PC-9 (cell line): ENCODE data around the gene TWNK. TPM values are rescaled to one million over a fixed set of nuclear protein-coding genes. Genes with fewer than 3 reads are reported as not detected.

Experiments used
- BruUV-seq: library from RNA; stranded (reverse); fragments of 400-500 nt; replicated peaks from 2 replicates; lab custom pipeline; 2021; lab: Mats Ljungman, UMichigan
- CTCF ChIA-PET: fragments of 300-600 bp; sonication (Branson Sonifier 250); formaldehyde crosslinking; loops from one replicate; lab custom pipeline; 2022; ENCODE audit warnings: antibody characterized with exemption; lab: Charles Lee
- POLR2A ChIA-PET: fragments of 300-600 bp; sonication (Branson Sonifier 250); formaldehyde crosslinking; loops from one replicate; lab custom pipeline; 2022; ENCODE audit warnings: antibody characterized with exemption; ENCODE audit not compliant: unreplicated experiment; lab: Charles Lee
- DNase-seq, 2 experiments: peaks; one replicate each; pipeline versions ENCODE4 v3.0.0 to v3.0.0-alpha.2; 2015 to 2022; ENCODE audit warnings: mixed read lengths in 1 of 2
- H2AFZ ChIP-seq: fragments of 200-600 bp; sonication (generic); 2 replicates; pipeline ENCODE4 v1.8.1; 2017; ENCODE audit warnings: antibody characterized with exemption
- H3F3A ChIP-seq: fragments of 200-600 bp; sonication (generic); 2 replicates; pipeline ENCODE4 v1.8.1; 2017; ENCODE audit warnings: antibody characterized with exemption, mild to moderate bottlenecking, low read depth; ENCODE audit not compliant: insufficient read depth
- H3K27ac ChIP-seq: fragments of 200-600 bp; sonication (generic); 2 replicates; pipeline ENCODE4 v1.6.1; 2016; ENCODE audit warnings: mixed run types
- H3K27me3 ChIP-seq: fragments of 200-600 bp; sonication (generic); 2 replicates; pipeline ENCODE4 v1.6.1; 2016; ENCODE audit warnings: low read depth, mixed run types; ENCODE audit not compliant: insufficient read depth
- H3K36me3 ChIP-seq: fragments of 200-600 bp; sonication (generic); 2 replicates; pipeline ENCODE4 v1.6.1; 2016; ENCODE audit warnings: low read depth, mixed run types
- H3K4me1 ChIP-seq: fragments of 200-600 bp; sonication (generic); replicated peaks from 2 replicates; pipeline ENCODE4 v1.6.1; 2016; ENCODE audit warnings: mixed run types; ENCODE audit not compliant: insufficient read depth
- H3K4me2 ChIP-seq: fragments of 200-600 bp; sonication (generic); 2 replicates; pipeline ENCODE4 v1.6.1; 2017; ENCODE audit warnings: mixed run types
- H3K4me3 ChIP-seq: fragments of 200-600 bp; sonication (generic); 2 replicates; pipeline ENCODE4 v1.6.1; 2016; ENCODE audit warnings: mixed run types
- H3K79me2 ChIP-seq: fragments of 200-600 bp; sonication (generic); 2 replicates; pipeline ENCODE4 v1.6.1; 2017; ENCODE audit warnings: low read depth, mixed run types
- H3K9me2 ChIP-seq: fragments of 200-600 bp; sonication (generic); 2 replicates; pipeline ENCODE4 v1.8.1; 2017; ENCODE audit warnings: mild to moderate bottlenecking; ENCODE audit not compliant: insufficient read depth
- H3K9me3 ChIP-seq: fragments of 200-600 bp; sonication (generic); 2 replicates; pipeline ENCODE4 v1.8.1; 2016; ENCODE audit warnings: low read depth; ENCODE audit not compliant: insufficient read depth
- H4K20me1 ChIP-seq: fragments of 200-600 bp; sonication (generic); 2 replicates; pipeline ENCODE4 v1.8.1; 2017; ENCODE audit not compliant: insufficient read depth
- EZH2 ChIP-seq: fragments of 200-600 bp; sonication (generic); IDR thresholded peaks from 2 replicates; pipeline ENCODE4 v1.8.0; 2017; ENCODE audit warnings: antibody characterized with exemption, low read depth
- intact Hi-C: fragments of 100-400 bp; cut with micrococcal nuclease; formaldehyde crosslinking; loops from one replicate; pipeline ENCODE4 v1.10.0; 2022; ENCODE audit not compliant: unreplicated experiment
- total RNA-seq: library from RNA; stranded (reverse); gene quantifications from 2 replicates; pipeline ENCODE4 v1.2.3, GENCODE V29; 2021
- TF ChIP-seq, protein P1 (sequence below): fragments of 200-600 bp; sonication (generic); conservative IDR thresholded peaks from 2 replicates; pipeline ENCODE4 v1.6.1; 2017; ENCODE audit warnings: mixed run types, antibody characterized with exemption, mild to moderate bottlenecking, moderate library complexity

Gene TWNK
- total RNA-seq, 1 experiment from 2014 or later = 7.9 TPM

DNA sequence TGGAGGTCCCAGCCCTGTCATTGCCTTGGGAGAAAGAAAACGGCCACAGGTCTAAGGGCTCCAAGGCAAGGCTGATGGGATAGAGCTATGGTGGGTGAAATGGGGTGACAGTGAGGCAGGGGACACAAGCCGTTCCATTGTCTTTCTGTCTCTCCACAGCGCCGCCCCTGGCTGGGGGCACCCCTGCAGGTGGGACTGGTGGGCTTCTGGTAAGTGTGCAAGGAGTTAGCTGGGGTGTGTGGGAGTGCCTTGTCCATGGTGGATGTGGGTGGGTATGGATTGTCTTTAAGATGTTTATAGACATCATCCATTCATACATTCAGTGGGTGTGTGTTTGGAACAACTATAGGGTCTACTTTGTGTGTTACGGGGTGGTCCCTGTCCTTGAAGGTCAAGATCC lies 51.1 kb downstream of the TWNK start:
- DNase-seq = no peak
- Histone ChIP-seq H3K4me3 (no peak overlapping the region), H3K36me3 (no peaks in the 10 kb centered on the region), H3K9me2 (no peaks in the 10 kb centered on the region), H2AFZ (no peak overlapping the region), H3K27me3 (no peaks in the 10 kb centered on the region), H3K4me2 (no peak overlapping the region), H3K27ac (no peak overlapping the region), H4K20me1 (no peaks in the 10 kb centered on the region), H3K4me1 (peaks cover 17% of the 10 kb centered on the region), H3F3A (peaks cover 6% of the 10 kb centered on the region), H3K79me2 (no peaks in the 10 kb centered on the region), H3K9me3 (no peaks in the 10 kb centered on the region)
- CTCF ChIA-PET = no interaction called here
- TF ChIP-seq, protein P1, sequence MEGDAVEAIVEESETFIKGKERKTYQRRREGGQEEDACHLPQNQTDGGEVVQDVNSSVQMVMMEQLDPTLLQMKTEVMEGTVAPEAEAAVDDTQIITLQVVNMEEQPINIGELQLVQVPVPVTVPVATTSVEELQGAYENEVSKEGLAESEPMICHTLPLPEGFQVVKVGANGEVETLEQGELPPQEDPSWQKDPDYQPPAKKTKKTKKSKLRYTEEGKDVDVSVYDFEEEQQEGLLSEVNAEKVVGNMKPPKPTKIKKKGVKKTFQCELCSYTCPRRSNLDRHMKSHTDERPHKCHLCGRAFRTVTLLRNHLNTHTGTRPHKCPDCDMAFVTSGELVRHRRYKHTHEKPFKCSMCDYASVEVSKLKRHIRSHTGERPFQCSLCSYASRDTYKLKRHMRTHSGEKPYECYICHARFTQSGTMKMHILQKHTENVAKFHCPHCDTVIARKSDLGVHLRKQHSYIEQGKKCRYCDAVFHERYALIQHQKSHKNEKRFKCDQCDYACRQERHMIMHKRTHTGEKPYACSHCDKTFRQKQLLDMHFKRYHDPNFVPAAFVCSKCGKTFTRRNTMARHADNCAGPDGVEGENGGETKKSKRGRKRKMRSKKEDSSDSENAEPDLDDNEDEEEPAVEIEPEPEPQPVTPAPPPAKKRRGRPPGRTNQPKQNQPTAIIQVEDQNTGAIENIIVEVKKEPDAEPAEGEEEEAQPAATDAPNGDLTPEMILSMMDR = no peak
- no peak for TF ChIP-seq EZH2
- intact Hi-C loops = no loop called here
- POLR2A ChIA-PET = no interaction called here
- BruUV-seq = no TSS peak

DNA sequence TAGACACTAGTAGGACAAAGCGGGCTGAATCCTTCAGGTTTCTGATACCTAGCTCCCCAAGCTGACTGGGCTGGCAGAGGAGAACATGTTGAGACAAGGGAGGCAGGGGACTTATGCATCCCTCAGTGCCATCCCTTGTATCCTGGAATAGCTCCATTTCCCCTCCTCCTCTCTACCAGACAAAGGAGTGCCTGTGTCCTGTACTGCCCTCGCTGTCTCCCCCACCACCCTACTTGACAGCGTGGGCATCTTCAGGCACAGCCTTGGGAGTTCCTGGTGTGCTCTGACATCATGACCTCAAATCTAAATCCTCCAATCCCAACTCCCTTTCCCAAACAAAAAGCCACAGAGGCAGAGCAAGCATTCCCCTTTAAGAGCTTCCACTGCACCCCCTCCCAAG lies 52.7 kb downstream of the TWNK start:
- CTCF ChIA-PET = interaction anchor here (0.7 kb wide), 1 partner anchor 71 kb away, joined by 3 read pairs; no protein-coding TSS in a partner anchor
- Histone ChIP-seq H3K4me2 (no peak overlapping the region), H2AFZ (no peak overlapping the region), H3K27me3 (no peaks in the 10 kb centered on the region), H3K79me2 (no peaks in the 10 kb centered on the region), H3K4me1 (peaks cover 21% of the 10 kb centered on the region), H3K36me3 (no peaks in the 10 kb centered on the region), H3K9me3 (no peaks in the 10 kb centered on the region), H3K27ac (no peak overlapping the region), H3K9me2 (no peaks in the 10 kb centered on the region), H3F3A (peaks cover 9% of the 10 kb centered on the region), H3K4me3 (no peak overlapping the region), H4K20me1 (no peaks in the 10 kb centered on the region)
- DNase-seq = no peak
- intact Hi-C loops = loop anchor here (10.0 kb wide), 1 partner anchor 535 kb away; no protein-coding TSS in a partner anchor
- TF ChIP-seq, protein P1 = no peak
- no peak for TF ChIP-seq EZH2
- POLR2A ChIA-PET = no interaction called here
- no TSS peak for BruUV-seq

DNA sequence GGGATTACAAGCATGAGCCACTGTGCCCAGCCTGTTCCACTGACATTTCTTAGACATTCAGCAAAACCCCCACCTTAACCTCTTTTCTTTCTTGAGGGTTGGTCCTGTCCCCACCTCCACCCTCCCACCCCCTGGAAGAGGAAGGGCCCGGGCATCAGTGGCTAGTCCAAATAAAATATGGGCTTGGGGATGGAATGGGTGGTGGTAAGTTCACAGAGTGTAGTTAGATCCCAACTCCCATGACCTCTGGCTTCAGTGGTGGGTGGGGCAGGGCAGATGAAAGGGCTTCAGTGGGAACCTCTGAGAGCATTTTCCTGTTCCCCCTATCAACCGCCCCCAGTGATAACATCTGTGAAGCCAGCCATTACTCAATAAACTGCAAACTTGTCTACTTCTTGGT lies 53.5 kb downstream of the TWNK start:
- H3K27ac ChIP-seq = no peak overlapping the region
- no peaks in the 10 kb centered on the region for H3K9me3 ChIP-seq
- DNase-seq = no peak
- intact Hi-C loops = loop anchor here (1.0 to 10.0 kb wide), 2 partner anchors 101 to 534 kb away; no protein-coding TSS in a partner anchor
- H3K36me3 ChIP-seq = no peaks in the 10 kb centered on the region
- H3F3A ChIP-seq = peaks cover 9% of the 10 kb centered on the region
- no peak overlapping the region for H2AFZ ChIP-seq
- H3K4me1 ChIP-seq = peaks cover 21% of the 10 kb centered on the region
- no peaks in the 10 kb centered on the region for H4K20me1 ChIP-seq
- H3K4me2 ChIP-seq = no peak overlapping the region
- CTCF ChIA-PET = interaction anchor here (0.7 to 1.0 kb wide), 2 partner anchors 10 to 83 kb away, joined by 16 to 17 read pairs; partner anchors contain the start of genes PDZD7 and SFXN3
- H3K9me2 ChIP-seq = no peaks in the 10 kb centered on the region
- POLR2A ChIA-PET = no interaction called here
- no peak overlapping the region for H3K4me3 ChIP-seq
- H3K27me3 ChIP-seq = no peaks in the 10 kb centered on the region
- TF ChIP-seq, protein P1 = no peak
- no peak for TF ChIP-seq EZH2
- BruUV-seq = no TSS peak
- no peaks in the 10 kb centered on the region for H3K79me2 ChIP-seq
